Measurements from ENCODE around the gene MAGI1. TPM values are rescaled to one million over a fixed set of nuclear protein-coding genes. Genes with fewer than 3 reads are reported as not detected.

The MAGI1 gene
- total and polyA plus RNA-seq, 7 experiments from 2014 or later, result 0.39 TPM; not detected in 6

DNA sequence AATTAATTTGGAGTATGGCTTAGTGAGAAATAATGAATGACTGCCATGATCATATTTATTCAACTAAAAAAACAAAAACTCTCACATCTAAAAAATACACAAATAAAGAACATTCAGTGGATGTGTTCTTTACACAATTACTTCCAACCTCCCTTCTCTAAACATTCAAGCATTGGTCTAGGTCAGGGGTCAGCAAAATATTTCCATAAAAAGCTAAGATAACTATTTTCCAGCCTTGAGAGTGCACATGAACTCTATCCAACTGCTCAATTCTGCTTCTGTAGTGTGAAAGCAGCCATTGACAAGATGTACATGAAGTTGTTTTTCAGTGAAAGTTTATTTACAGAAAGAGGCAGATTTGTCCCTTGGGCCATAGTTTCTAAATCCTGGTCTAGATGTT is 406.3 kb downstream of the MAGI1 start:
- H3K36me3 Mint-ChIP-seq, result no peaks in the 10 kb centered on the region
- no peaks in the 10 kb centered on the region for H3K27me3 ChIP-seq (ENCODE audit: control insufficient read depth in 2 of 2, insufficient read depth in 2 of 2, low read length in 2 of 2)
- POLR2A ChIA-PET, result no interaction called here
- DNase-seq (no peak), ATAC-seq (no peak)
- H3K27ac ChIP-seq (ENCODE audit: low read depth, low read length), result no peak overlapping the region
- peaks cover 0 to 17% (median 0%) of the 10 kb centered on the region in 11 donors for H3K9me3 Mint-ChIP-seq
- no peak overlapping the region for H3K4me3 Mint-ChIP-seq
- no peaks in the 10 kb centered on the region for H3K27me3 Mint-ChIP-seq
- no peak overlapping the region for H3K27ac Mint-ChIP-seq
- CTCF ChIA-PET, result no interaction called here
- no peaks in the 10 kb centered on the region for H3K4me1 Mint-ChIP-seq
- H3K36me3 ChIP-seq (ENCODE audit: control insufficient read depth in 2 of 3, insufficient read depth in 3 of 3, low read length in 3 of 3), result no peaks in the 10 kb centered on the region
- no peaks in the 10 kb centered on the region for H3K9me3 ChIP-seq (ENCODE audit: control insufficient read depth in 2 of 3, low read length in 3 of 3)
- H3K4me1 ChIP-seq (ENCODE audit: control insufficient read depth in 2 of 2, insufficient read depth in 2 of 2, low read length in 2 of 2), result no peaks in the 10 kb centered on the region
- H3K4me3 ChIP-seq (ENCODE audit: low read length), result no peak overlapping the region
- intact Hi-C loops (cut with micrococcal nuclease), result no loop called here

GRCh38 chr3:65628978-65629377 is 409.7 kb downstream of the MAGI1 start:
- ChIA-PET POLR2A (no interaction called here), CTCF (no interaction called here)
- ATAC-seq, result no peak
- Mint-ChIP-seq H3K4me1 (no peaks in the 10 kb centered on the region), H3K27ac (no peak overlapping the region), H3K27me3 (no peaks in the 10 kb centered on the region), H3K4me3 (no peak overlapping the region), H3K9me3 (peaks cover 0 to 26% (median 0%) of the 10 kb centered on the region in 11 donors), H3K36me3 (no peaks in the 10 kb centered on the region)
- Histone ChIP-seq H3K27ac (ENCODE audit: low read depth, low read length) (no peak overlapping the region), H3K9me3 (ENCODE audit: control insufficient read depth in 2 of 3, low read length in 3 of 3) (no peaks in the 10 kb centered on the region), H3K27me3 (ENCODE audit: control insufficient read depth in 2 of 2, insufficient read depth in 2 of 2, low read length in 2 of 2) (no peaks in the 10 kb centered on the region), H3K4me1 (ENCODE audit: control insufficient read depth in 2 of 2, insufficient read depth in 2 of 2, low read length in 2 of 2) (no peaks in the 10 kb centered on the region), H3K4me3 (ENCODE audit: low read length) (no peak overlapping the region), H3K36me3 (ENCODE audit: control insufficient read depth in 2 of 3, insufficient read depth in 3 of 3, low read length in 3 of 3) (no peaks in the 10 kb centered on the region)
- DNase-seq, result no peak
- intact Hi-C loops (cut with micrococcal nuclease), result no loop called here

DNA sequence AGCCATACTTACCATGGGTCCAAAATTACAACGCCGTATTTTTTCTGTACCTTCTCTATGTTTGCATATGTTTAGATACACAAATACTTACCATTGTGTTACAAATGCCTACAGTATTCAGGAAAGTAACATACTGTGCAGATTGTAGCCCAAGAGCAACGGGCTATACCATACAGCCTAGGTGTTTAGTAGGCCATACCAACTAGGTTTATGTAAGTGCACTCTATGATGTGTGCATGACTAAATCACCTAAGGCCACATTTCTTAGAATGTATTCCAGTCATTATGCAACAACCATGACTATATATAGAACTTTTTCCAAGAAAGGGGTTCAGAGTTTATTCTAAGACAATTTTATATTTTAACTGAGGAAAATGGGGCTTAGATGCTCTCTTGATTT is 411.7 kb downstream of the MAGI1 start:
- no peaks in the 10 kb centered on the region for H3K36me3 Mint-ChIP-seq
- POLR2A ChIA-PET, result no interaction called here

GRCh38 chr3:65625305-65625704 is 413.4 kb downstream of the MAGI1 start:
- DNase-seq (no peak), ATAC-seq (no peak)
- Histone ChIP-seq H3K4me1 (ENCODE audit: control insufficient read depth in 2 of 2, insufficient read depth in 2 of 2, low read length in 2 of 2) (no peaks in the 10 kb centered on the region), H3K27ac (ENCODE audit: low read depth, low read length) (no peak overlapping the region), H3K4me3 (ENCODE audit: low read length) (no peak overlapping the region), H3K36me3 (ENCODE audit: control insufficient read depth in 2 of 3, insufficient read depth in 3 of 3, low read length in 3 of 3) (no peaks in the 10 kb centered on the region), H3K9me3 (ENCODE audit: control insufficient read depth in 2 of 3, low read length in 3 of 3) (no peaks in the 10 kb centered on the region), H3K27me3 (ENCODE audit: control insufficient read depth in 2 of 2, insufficient read depth in 2 of 2, low read length in 2 of 2) (no peaks in the 10 kb centered on the region)
- Mint-ChIP-seq H3K9me3 (peaks cover 0 to 19% (median 1%) of the 10 kb centered on the region in 11 donors), H3K4me3 (no peak overlapping the region), H3K27me3 (no peaks in the 10 kb centered on the region), H3K27ac (no peak overlapping the region), H3K4me1 (no peaks in the 10 kb centered on the region), H3K36me3 (no peaks in the 10 kb centered on the region)
- ChIA-PET POLR2A (no interaction called here), CTCF (no interaction called here)
- intact Hi-C loops (cut with micrococcal nuclease), result no loop called here

More for the DNA sequence above, 411.7 kb downstream of the MAGI1 start:
- no peaks in the 10 kb centered on the region for H3K4me1 ChIP-seq (ENCODE audit: control insufficient read depth in 2 of 2, insufficient read depth in 2 of 2, low read length in 2 of 2)
- no peak overlapping the region for H3K27ac ChIP-seq (ENCODE audit: low read depth, low read length)
- intact Hi-C loops (cut with micrococcal nuclease), result no loop called here
- DNase-seq (no peak), ATAC-seq (no peak)
- Mint-ChIP-seq H3K4me3 (no peak overlapping the region), H3K27ac (no peak overlapping the region), H3K9me3 (peaks cover 0 to 26% (median 1%) of the 10 kb centered on the region in 11 donors), H3K4me1 (no peaks in the 10 kb centered on the region), H3K27me3 (no peaks in the 10 kb centered on the region)
- no peak overlapping the region for H3K4me3 ChIP-seq (ENCODE audit: low read length)
- CTCF ChIA-PET, result no interaction called here
- no peaks in the 10 kb centered on the region for H3K36me3 ChIP-seq (ENCODE audit: control insufficient read depth in 2 of 3, insufficient read depth in 3 of 3, low read length in 3 of 3)
- no peaks in the 10 kb centered on the region for H3K9me3 ChIP-seq (ENCODE audit: control insufficient read depth in 2 of 3, low read length in 3 of 3)
- no peaks in the 10 kb centered on the region for H3K27me3 ChIP-seq (ENCODE audit: control insufficient read depth in 2 of 2, insufficient read depth in 2 of 2, low read length in 2 of 2)

DNA sequence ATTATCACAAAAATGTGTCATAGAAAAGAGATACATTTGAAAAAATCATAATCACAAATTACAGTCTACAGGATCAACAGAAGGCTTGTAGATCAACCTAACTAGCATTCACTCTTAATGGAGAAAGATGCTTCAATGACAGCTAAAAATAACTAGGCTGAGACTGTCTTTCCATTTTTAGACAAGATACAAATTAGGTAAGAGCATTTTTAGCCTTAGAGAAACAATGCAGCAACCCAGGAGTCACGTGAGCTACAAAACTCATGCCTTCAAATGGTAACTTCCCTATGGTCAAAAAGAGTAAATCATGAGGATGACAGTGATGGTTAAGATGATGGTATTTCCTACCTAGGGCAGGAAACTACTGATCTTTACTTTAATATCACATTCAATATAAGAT is 415.4 kb downstream of the MAGI1 start:
- Histone ChIP-seq H3K4me1 (ENCODE audit: control insufficient read depth in 2 of 2, insufficient read depth in 2 of 2, low read length in 2 of 2) (no peaks in the 10 kb centered on the region), H3K27me3 (ENCODE audit: control insufficient read depth in 2 of 2, insufficient read depth in 2 of 2, low read length in 2 of 2) (no peaks in the 10 kb centered on the region), H3K4me3 (ENCODE audit: low read length) (no peak overlapping the region), H3K9me3 (ENCODE audit: control insufficient read depth in 2 of 3, low read length in 3 of 3) (no peaks in the 10 kb centered on the region), H3K27ac (ENCODE audit: low read depth, low read length) (no peak overlapping the region), H3K36me3 (ENCODE audit: control insufficient read depth in 2 of 3, insufficient read depth in 3 of 3, low read length in 3 of 3) (no peaks in the 10 kb centered on the region)
- no peak overlapping the region for H3K4me3 Mint-ChIP-seq
- POLR2A ChIA-PET, result no interaction called here
- H3K27ac Mint-ChIP-seq, result no peak overlapping the region
- intact Hi-C loops (cut with micrococcal nuclease), result no loop called here
- H3K36me3 Mint-ChIP-seq, result no peaks in the 10 kb centered on the region
- no peak for ATAC-seq
- H3K9me3 Mint-ChIP-seq, result peaks cover 0 to 13% (median 0%) of the 10 kb centered on the region in 11 donors
- no peaks in the 10 kb centered on the region for H3K4me1 Mint-ChIP-seq
- CTCF ChIA-PET, result no interaction called here
- H3K27me3 Mint-ChIP-seq, result no peaks in the 10 kb centered on the region
- DNase-seq, result no peak

- Mint-ChIP-seq H3K9me3 (peaks cover 0 to 10% (median 0%) of the 10 kb centered on the region in 11 donors), H3K27ac (no peak overlapping the region), H3K27me3 (no peaks in the 10 kb centered on the region), H3K4me1 (no peaks in the 10 kb centered on the region), H3K36me3 (no peaks in the 10 kb centered on the region), H3K4me3 (no peak overlapping the region)
- ChIA-PET CTCF (no interaction called here), POLR2A (no interaction called here)
- Histone ChIP-seq H3K4me1 (ENCODE audit: control insufficient read depth in 2 of 2, insufficient read depth in 2 of 2, low read length in 2 of 2) (no peaks in the 10 kb centered on the region), H3K27ac (ENCODE audit: low read depth, low read length) (no peak overlapping the region), H3K36me3 (ENCODE audit: control insufficient read depth in 2 of 3, insufficient read depth in 3 of 3, low read length in 3 of 3) (no peaks in the 10 kb centered on the region), H3K4me3 (ENCODE audit: low read length) (no peak overlapping the region), H3K27me3 (ENCODE audit: control insufficient read depth in 2 of 2, insufficient read depth in 2 of 2, low read length in 2 of 2) (no peaks in the 10 kb centered on the region), H3K9me3 (ENCODE audit: control insufficient read depth in 2 of 3, low read length in 3 of 3) (no peaks in the 10 kb centered on the region)
- ATAC-seq (no peak), DNase-seq (no peak)
- intact Hi-C loops (cut with micrococcal nuclease), result no loop called here
These were observed 418.8 kb downstream of the MAGI1 start for GRCh38 chr3:65619888-65620287.

DNA sequence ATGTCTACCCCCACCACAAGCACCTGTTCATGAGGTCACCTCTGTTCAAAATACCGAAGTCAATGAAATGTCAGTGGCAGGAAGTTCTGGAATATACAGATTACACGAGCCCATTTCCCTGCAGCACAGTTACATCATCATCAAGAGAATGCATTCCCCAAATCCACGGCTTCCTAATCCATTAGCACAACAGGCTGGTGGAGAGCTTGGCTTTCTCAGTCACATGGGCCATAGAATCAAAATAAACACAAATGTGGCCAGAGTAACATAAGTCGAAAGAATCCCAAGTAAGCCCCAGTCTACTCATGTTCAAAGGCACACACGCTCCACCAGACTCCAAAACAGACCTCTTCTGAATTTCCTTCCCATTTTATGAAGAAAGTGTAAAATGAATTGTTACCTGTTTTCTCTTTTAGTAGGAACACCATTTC is 419.3 kb downstream of the MAGI1 start:
- ChIA-PET CTCF (no interaction called here), POLR2A (no interaction called here)
- no peaks in the 10 kb centered on the region for H3K9me3 ChIP-seq (ENCODE audit: control insufficient read depth in 2 of 3, low read length in 3 of 3)
- no peak overlapping the region for H3K4me3 ChIP-seq (ENCODE audit: low read length)
- Mint-ChIP-seq H3K27me3 (no peaks in the 10 kb centered on the region), H3K36me3 (no peaks in the 10 kb centered on the region), H3K9me3 (peaks cover 0 to 10% (median 0%) of the 10 kb centered on the region in 11 donors), H3K27ac (no peak overlapping the region), H3K4me3 (no peak overlapping the region), H3K4me1 (no peaks in the 10 kb centered on the region)
- intact Hi-C loops (cut with micrococcal nuclease), result no loop called here
- H3K4me1 ChIP-seq (ENCODE audit: control insufficient read depth in 2 of 2, insufficient read depth in 2 of 2, low read length in 2 of 2), result no peaks in the 10 kb centered on the region
- no peak for ATAC-seq
- H3K27me3 ChIP-seq (ENCODE audit: control insufficient read depth in 2 of 2, insufficient read depth in 2 of 2, low read length in 2 of 2), result no peaks in the 10 kb centered on the region
- no peak for DNase-seq
- no peaks in the 10 kb centered on the region for H3K36me3 ChIP-seq (ENCODE audit: control insufficient read depth in 2 of 3, insufficient read depth in 3 of 3, low read length in 3 of 3)
- H3K27ac ChIP-seq (ENCODE audit: low read depth, low read length), result no peak overlapping the region

All from naive thymus-derived CD4-positive, alpha-beta T cell (primary cell).